Fibroblast of skin of left biceps (primary cell): ENCODE results near the gene AKR1D1.
"Not testable (repeated sequence)": the region's sequence is repeated elsewhere in the genome, so short reads cannot be mapped to it uniquely, and the experiment has no call there.

Experiments
- DNase-seq, 2 experiments: peaks; one replicate each; pipeline ENCODE4 v3.0.0-alpha.2; 2013; ENCODE audit warnings: low read depth in 2 of 2

AKR1D1 gene

GRCh38 chr7:138074121-138074520 lies 2.1 kb upstream of the AKR1D1 start:
- no peak for DNase-seq

- no peak for DNase-seq
Measured at GRCh38 chr7:138074540-138074939, 1.7 kb upstream of the AKR1D1 start.

GRCh38 chr7:138075350-138075749 lies 909 bp upstream of the AKR1D1 start:
- DNase-seq = no peak

GRCh38 chr7:138075786-138076185 lies 473 bp upstream of the AKR1D1 start:
- not testable (repeated sequence) for DNase-seq

- no peak for DNase-seq
Measured at GRCh38 chr7:138077809-138078208, 1.6 kb downstream of the AKR1D1 start.

- no peak for DNase-seq
Measured at GRCh38 chr7:138079137-138079536, 2.9 kb downstream of the AKR1D1 start.

- DNase-seq = no peak
Measured at GRCh38 chr7:138081868-138082267, 5.6 kb downstream of the AKR1D1 start.

GRCh38 chr7:138083859-138084258 lies 7.6 kb downstream of the AKR1D1 start:
- DNase-seq = no peak

GRCh38 chr7:138086563-138087270 lies 10.5 kb downstream of the AKR1D1 start:
- no peak for DNase-seq

GRCh38 chr7:138089080-138089901 lies 13.0 kb downstream of the AKR1D1 start:
- DNase-seq = no peak

GRCh38 chr7:138091032-138091431 lies 14.8 kb downstream of the AKR1D1 start:
- DNase-seq = no peak

GRCh38 chr7:138091840-138092239 lies 15.6 kb downstream of the AKR1D1 start:
- not testable (repeated sequence) for DNase-seq

GRCh38 chr7:138092486-138093028 lies 16.3 kb downstream of the AKR1D1 start:
- DNase-seq = no peak

GRCh38 chr7:138095972-138096935 lies 20.0 kb downstream of the AKR1D1 start:
- DNase-seq = no peak

GRCh38 chr7:138097064-138097741 lies 20.9 kb downstream of the AKR1D1 start:
- DNase-seq = no peak

GRCh38 chr7:138099813-138100212 lies 23.6 kb downstream of the AKR1D1 start:
- DNase-seq = no peak

- DNase-seq = no peak
Measured at GRCh38 chr7:138105221-138105620, 29.0 kb downstream of the AKR1D1 start.

- no peak for DNase-seq
Measured at GRCh38 chr7:138115047-138115446, 38.8 kb downstream of the AKR1D1 start.

GRCh38 chr7:138116141-138116540 lies 39.9 kb downstream of the AKR1D1 start:
- DNase-seq = no peak

- DNase-seq = no peak
Measured at GRCh38 chr7:138116892-138117291, 40.6 kb downstream of the AKR1D1 start.
